Kidney (tissue), 14 donors: ENCODE measurements around the gene ZDHHC12. TPM values are rescaled to one million over a fixed set of nuclear protein-coding genes. Genes with fewer than 3 reads are reported as not detected.
A peak's percentile ranks its signal among the peaks of the same experiment; 100 is the strongest.

ENCODE experiments used
- DNase-seq, 5 donors: peaks; one replicate each; pipeline ENCODE4 v3.0.0-alpha.2; 2013 to 2020
- FAIRE-seq: peaks from 2 replicates; lab custom pipeline; 2012; peaks lifted over from hg19 to GRCh38; lab: Jason Lieb, UNC
- H3K27ac ChIP-seq, 2 donors: one replicate each; pipeline ENCODE4 v1.7.0; 2013; ENCODE audit warnings: low read depth in 2 of 2, low read length in 2 of 2, inconsistent platforms in 1 of 2
- H3K27me3 ChIP-seq: one replicate; pipeline ENCODE4 v1.7.1; 2013; ENCODE audit warnings: low read length, inconsistent platforms; ENCODE audit not compliant: control insufficient read depth, insufficient read depth
- H3K36me3 ChIP-seq, 3 donors: one replicate each; pipeline versions ENCODE4 v1.7.0 to v1.7.1; 2013; ENCODE audit warnings: low read length in 3 of 3, control low read depth in 1 of 3, inconsistent platforms in 1 of 3; ENCODE audit not compliant: insufficient read depth in 3 of 3, control insufficient read depth in 2 of 3
- H3K4me1 ChIP-seq, 3 donors: one replicate each; pipeline versions ENCODE4 v1.7.0 to v1.7.1; 2013; ENCODE audit warnings: low read length in 3 of 3, inconsistent platforms in 1 of 3, low read depth in 1 of 3; ENCODE audit not compliant: control insufficient read depth in 2 of 3, insufficient read depth in 2 of 3
- H3K4me3 ChIP-seq, 3 donors: one replicate each; pipeline versions ENCODE4 v1.7.0 to v1.8.1; 2013; ENCODE audit warnings: low read length in 3 of 3, control low read depth in 1 of 3, inconsistent platforms in 1 of 3
- H3K9ac ChIP-seq, 3 donors: one replicate each; pipeline versions ENCODE4 v1.7.0 to v1.7.1; 2013; ENCODE audit warnings: low read length in 3 of 3, control low read depth in 1 of 3, inconsistent platforms in 1 of 3
- H3K9me3 ChIP-seq, 3 donors: one replicate each; pipeline versions ENCODE4 v1.7.0 to v1.7.1; 2013; ENCODE audit warnings: low read length in 3 of 3, control low read depth in 1 of 3, inconsistent platforms in 1 of 3; ENCODE audit not compliant: control insufficient read depth in 2 of 3, insufficient read depth in 1 of 3
- intact Hi-C: fragments of 100-400 bp; cut with DNase I; formaldehyde crosslinking; loops from one replicate; pipeline ENCODE4 v1.11.1; 2022
- polyA plus RNA-seq: library from polyadenylated mRNA; stranded (reverse); fragments of 350-450 nt; fragmentation: Illumina TruSeq; extraction: RNeasy Lipid Tissue Mini Kit (QIAGEN cat#74804); gene quantifications from one replicate; pipeline ENCODE4 v1.2.3, GENCODE V29; 2014; ENCODE audit warnings: low read depth, low replicate concordance; ENCODE audit not compliant: insufficient read depth
- total RNA-seq: library from RNA; stranded (reverse); fragmentation: NEBNext Ultra II Directional; extraction: Animal tissue kit (Norgen Biotek cat#: 25700); gene quantifications from one replicate; pipeline ENCODE4 v1.2.1, GENCODE V29; 2021
- TF ChIP-seq, protein P1 (sequence below): IDR thresholded peaks from 3 replicates; pipeline ENCODE4 v1.5.1; 2012; ENCODE audit warnings: mild to moderate bottlenecking, moderate library complexity, borderline replicate concordance; ENCODE audit not compliant: insufficient read depth; ENCODE audit errors: extremely low read depth
- donor health status: control.
- donor health status: control.
- donor health status: control.
- donor health status: control.
- donor health status: control.
- donor health status: DM: yes; HTN: yes; CAD: no.
- donor health status: Normal renal cell carcinoma (clear cell type).

The ZDHHC12 gene
- total and polyA plus RNA-seq, 2 donors from 2014 or later = 39.9 to 54.7 TPM

DNA sequence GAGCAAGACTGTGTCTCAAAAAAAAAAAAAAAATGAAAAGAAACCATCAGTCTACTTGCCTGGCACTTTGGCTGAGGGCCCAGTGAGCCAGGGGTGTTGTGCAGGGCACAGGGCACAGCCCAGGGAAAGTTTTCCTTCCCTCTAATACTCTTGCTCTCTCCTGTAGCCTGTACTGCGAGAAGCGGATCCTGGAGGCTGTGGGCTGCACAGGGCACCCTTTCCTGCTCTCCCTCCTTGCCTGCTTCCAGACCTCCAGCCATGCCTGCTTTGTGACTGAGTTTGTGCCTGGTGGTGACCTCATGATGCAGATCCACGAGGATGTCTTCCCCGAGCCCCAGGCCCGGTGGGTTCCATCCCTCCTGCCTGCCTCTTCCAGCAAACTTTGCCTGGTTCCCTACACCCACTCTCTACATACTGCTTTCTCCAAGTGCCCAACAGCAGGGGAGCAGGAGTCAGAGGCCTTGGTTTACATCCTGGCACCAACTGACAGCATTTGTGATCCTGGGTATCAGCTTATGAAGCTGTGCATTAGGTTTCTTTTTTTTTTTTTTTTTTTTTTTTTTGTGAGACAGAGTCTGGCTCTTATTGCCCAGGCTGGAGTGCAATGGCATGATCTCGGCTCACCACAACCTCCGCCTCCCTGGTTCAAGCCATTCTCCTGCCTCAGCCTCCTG lies 7.2 kb downstream of the ZDHHC12 start:
- H3K27me3 ChIP-seq = no peaks in the 10 kb centered on the region
- intact Hi-C loops = no loop called here
- FAIRE-seq (no peak), DNase-seq (peak in 1 of 5 donors; percentile 65)
- H3K9me3 ChIP-seq = no peaks in the 10 kb centered on the region
- TF ChIP-seq, protein P1, sequence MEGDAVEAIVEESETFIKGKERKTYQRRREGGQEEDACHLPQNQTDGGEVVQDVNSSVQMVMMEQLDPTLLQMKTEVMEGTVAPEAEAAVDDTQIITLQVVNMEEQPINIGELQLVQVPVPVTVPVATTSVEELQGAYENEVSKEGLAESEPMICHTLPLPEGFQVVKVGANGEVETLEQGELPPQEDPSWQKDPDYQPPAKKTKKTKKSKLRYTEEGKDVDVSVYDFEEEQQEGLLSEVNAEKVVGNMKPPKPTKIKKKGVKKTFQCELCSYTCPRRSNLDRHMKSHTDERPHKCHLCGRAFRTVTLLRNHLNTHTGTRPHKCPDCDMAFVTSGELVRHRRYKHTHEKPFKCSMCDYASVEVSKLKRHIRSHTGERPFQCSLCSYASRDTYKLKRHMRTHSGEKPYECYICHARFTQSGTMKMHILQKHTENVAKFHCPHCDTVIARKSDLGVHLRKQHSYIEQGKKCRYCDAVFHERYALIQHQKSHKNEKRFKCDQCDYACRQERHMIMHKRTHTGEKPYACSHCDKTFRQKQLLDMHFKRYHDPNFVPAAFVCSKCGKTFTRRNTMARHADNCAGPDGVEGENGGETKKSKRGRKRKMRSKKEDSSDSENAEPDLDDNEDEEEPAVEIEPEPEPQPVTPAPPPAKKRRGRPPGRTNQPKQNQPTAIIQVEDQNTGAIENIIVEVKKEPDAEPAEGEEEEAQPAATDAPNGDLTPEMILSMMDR = no peak
- H3K27ac ChIP-seq = no peak overlapping the region
- H3K4me1 ChIP-seq = no peaks in the 10 kb centered on the region
- H3K36me3 ChIP-seq = no peaks in the 10 kb centered on the region
- no peak overlapping the region for H3K9ac ChIP-seq
- H3K4me3 ChIP-seq = no peak overlapping the region

DNA sequence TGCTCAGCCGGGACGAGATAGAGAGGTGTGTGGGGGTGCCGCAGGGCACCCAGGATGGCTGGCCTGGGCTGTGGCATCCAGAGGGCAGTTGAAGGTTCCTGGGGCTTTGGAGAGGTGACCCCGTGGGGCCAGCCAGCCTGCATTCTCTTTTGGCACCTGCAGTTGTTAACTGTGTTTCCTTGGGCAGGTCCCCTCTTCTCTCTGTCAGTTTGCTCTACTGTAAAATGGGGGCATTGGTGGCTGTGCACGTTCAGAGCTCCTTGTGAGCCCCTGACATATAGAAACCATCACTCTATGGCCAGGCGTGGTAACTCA lies 8.5 kb downstream of the ZDHHC12 start:
- no peak overlapping the region for H3K4me3 ChIP-seq
- no peaks in the 10 kb centered on the region for H3K36me3 ChIP-seq
- intact Hi-C loops = no loop called here
- H3K9ac ChIP-seq = no peak overlapping the region
- DNase-seq (peak in 2 of 5 donors; percentile 10 to 49), FAIRE-seq (no peak)
- TF ChIP-seq, protein P1 = no peak
- H3K27ac ChIP-seq = no peak overlapping the region
- no peaks in the 10 kb centered on the region for H3K27me3 ChIP-seq
- no peaks in the 10 kb centered on the region for H3K9me3 ChIP-seq
- H3K4me1 ChIP-seq = no peaks in the 10 kb centered on the region

DNA sequence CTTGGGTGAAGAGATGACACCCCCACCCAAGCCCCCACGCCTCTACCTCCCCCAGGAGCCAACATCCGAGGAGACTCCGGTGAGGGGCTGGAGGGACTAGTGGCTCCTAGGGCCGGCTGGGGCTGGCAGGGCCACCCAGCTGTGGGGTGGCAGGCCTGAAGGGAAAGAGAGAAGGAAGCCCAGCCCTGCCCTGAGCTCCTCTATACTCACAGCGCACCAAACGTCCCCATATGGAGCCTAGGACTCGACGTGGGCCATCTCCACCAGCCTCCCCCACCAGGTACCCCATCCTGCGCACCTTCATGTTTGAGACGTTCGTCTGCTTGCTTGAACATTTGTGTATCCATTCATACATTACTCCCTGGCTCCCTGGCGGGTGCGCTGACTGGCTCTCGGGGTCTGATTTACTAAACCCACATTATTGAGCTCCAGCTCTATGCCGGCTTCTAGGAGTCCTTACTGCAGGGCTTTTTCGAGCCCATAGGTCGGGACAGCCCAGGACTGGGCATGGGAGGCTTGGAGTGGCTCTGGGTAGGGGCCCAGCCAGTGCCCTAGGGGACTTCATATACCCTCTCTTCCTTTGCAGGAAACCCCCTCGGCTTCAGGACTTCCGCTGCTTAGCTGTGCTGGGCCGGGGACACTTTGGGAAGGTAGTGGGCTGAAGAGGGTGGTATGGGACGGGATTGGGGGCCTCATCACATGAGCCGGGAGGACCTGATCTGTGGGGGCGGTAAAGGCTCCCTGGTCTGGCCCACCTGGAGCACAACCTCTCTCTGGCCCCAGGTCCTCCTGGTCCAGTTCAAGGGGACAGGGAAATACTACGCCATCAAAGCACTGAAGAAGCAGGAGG lies 9.1 kb downstream of the ZDHHC12 start:
- H3K4me3 ChIP-seq = no peak overlapping the region
- no peaks in the 10 kb centered on the region for H3K36me3 ChIP-seq
- H3K4me1 ChIP-seq = no peaks in the 10 kb centered on the region
- no peak overlapping the region for H3K9ac ChIP-seq
- FAIRE-seq = no peak
- peak in 2 of 5 donors; percentile 16 to 46 for DNase-seq
- H3K27ac ChIP-seq = no peak overlapping the region
- H3K27me3 ChIP-seq = no peaks in the 10 kb centered on the region
- TF ChIP-seq, protein P1 = no peak
- intact Hi-C loops = no loop called here
- H3K9me3 ChIP-seq = no peaks in the 10 kb centered on the region
